H54 (cell line): Measurements from ENCODE around the gene MARVELD2.
"Not testable (repeated sequence)": the region's sequence is repeated elsewhere in the genome, so short reads cannot be mapped to it uniquely, and the experiment has no call there.

ENCODE experiments used
- DNase-seq: peaks from one replicate; pipeline ENCODE4 v3.0.0; 2011; ENCODE audit warnings: low spot score, mixed read lengths; ENCODE audit not compliant: insufficient read length
- FAIRE-seq: peaks from 3 replicates; lab custom pipeline; 2011; peaks lifted over from hg19 to GRCh38; lab: Jason Lieb, UNC
- POLR2A ChIP-seq: IDR thresholded peaks from 2 replicates; pipeline ENCODE4 v1.6.1; 2011; ENCODE audit warnings: low read depth, mild to moderate bottlenecking, low read length

The MARVELD2 gene, protein sequence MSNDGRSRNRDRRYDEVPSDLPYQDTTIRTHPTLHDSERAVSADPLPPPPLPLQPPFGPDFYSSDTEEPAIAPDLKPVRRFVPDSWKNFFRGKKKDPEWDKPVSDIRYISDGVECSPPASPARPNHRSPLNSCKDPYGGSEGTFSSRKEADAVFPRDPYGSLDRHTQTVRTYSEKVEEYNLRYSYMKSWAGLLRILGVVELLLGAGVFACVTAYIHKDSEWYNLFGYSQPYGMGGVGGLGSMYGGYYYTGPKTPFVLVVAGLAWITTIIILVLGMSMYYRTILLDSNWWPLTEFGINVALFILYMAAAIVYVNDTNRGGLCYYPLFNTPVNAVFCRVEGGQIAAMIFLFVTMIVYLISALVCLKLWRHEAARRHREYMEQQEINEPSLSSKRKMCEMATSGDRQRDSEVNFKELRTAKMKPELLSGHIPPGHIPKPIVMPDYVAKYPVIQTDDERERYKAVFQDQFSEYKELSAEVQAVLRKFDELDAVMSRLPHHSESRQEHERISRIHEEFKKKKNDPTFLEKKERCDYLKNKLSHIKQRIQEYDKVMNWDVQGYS

DNA sequence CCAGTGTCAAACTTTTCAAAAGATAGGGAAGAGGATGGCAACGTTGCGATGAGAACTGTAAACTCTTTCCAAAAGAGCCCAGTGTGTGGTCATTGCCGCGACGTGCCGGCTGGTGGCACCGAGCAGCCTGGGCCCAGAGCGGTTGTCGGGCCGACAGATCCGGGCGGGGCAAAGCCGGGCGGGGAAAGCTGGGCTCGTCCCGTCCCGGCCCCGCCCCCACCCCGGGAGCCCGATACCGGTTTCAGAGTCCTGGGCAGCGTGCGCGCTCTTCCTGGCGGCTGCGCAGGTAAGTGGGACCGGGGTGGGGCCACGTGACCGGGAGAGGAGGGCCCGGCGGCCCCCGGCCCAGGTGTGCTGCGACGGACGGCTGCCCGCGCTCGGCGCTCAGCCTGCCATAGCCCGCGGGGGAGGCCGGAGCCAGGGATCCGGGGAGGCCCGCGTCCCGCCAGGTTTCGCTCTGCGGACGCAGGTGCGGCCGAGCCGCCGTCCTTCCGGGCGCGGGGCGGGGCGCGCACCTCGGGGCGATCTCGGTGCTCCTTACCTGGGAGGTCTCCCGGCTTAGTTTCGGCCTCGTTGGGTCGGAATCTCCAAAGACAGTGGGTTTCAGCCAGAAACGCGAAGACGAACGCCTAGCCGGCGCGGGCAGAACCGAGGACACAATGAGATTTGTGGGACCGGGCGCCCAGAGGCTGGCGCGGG, at the start of gene MARVELD2:
Gene MARVELD2 (plus strand): TSS at position 232 of the 699 bp plus-strand sequence. CDS start 4,270 bp downstream, outside the sequence.
- no peak for TF ChIP-seq POLR2A
- FAIRE-seq (no peak), DNase-seq (no peak)

DNA sequence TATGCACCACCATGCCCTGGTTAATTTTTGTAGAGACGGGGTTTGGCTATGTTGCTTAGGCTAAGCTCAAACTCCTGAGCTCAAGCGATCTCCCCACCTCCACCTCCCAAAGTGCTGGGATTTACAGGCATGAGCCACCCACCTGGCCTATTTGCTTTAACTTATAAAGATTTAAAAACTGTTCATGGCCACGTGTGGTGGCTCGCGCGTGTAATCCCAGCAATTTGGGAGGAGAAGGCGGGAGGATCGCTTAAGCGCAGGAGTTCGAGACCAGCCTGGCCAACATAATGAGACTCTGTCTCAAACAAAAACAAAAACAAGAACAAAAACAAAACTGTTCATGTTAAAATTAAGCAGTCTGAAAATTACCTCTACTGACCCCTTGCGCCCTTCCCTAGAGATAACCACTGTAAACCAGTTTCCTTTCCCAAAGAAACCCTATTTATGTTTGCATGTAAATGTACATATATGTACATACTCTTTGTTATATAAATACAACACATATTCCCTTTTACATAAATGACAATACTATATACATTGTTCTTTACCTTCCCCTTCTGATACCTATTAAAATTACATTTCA, 47.1 kb upstream of the MARVELD2 start:
- no peak for FAIRE-seq
- no peak for DNase-seq
- TF ChIP-seq POLR2A = no peak

DNA sequence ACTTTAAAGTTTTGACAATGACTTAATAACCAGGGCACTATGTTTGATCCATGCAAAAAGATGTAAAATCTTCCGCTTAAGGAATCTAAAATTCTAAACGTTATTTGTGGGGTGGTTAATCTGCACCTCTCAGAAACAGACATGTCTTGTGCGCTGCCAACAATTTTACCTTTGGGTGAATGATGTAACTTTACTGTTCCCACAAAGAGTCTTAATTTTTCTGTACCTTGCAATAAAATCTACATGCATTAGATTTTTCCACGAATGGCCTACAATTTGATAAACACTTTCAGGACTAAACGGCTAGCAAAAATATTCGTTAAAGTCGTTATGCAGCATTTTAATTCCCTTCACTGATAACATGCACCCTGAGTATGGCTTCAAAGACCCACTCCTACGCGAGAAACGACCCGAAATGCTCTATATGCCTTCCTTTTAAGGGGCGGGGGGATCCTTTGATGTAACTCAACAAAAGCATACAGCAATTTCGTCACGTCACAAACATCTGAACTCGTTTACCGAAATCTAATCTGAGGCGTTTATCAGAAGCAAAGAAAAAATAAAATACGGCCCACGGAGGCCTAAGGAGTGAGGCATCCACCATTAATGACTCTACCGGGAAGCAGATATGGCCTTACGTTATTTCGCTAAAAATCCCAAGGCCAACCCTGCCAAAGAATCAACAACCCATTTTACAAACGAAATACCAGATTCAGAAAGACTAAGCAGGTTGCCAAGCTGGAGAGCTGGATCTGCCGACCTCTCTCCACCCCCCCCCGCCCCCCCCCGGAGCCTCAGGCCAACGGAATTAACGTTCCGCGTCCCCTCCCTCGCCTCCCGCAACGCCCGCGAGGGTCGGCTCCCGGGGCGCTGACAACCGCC, 46.2 kb upstream of the MARVELD2 start:
- DNase-seq = no peak
- no peak for FAIRE-seq
- TF ChIP-seq POLR2A = no peak

DNA sequence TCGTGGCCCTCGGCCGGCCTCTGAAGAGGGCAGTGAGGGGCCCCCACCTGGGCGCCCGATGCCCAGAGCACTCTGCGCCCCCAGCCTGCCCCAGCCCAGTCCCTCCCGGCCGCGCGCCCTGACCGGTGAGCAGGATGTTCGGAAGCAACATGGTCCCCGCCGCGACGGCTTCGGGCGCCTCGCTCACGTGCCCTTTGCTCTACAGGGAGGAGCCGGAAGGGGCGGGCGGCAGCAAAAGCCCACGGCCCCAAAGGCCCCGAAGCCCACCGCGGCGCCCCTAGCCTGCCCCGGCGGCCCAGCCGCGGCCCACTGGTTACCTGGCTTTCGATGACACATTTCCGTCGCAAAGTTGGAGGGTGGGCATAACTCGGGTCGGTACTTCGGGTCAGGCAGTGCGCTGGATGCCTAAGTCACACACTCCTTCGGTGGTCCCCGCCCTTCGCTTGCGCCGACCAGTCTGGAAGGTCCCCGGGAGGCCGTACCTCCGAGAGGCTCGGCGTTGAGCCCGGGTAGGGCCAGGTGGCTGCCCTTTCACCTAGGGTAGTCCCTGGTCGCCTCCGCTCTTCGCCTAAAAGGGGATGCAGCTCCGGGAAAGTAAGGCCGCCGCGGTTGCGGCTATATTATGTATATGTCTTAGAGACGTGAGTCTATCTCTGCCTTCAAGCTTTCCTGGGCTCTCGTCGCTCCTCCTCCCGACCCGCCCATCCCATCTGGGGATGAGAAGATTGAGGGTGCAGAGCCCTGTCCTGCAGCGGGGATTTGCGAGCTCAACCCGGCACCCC, 45.4 kb upstream of the MARVELD2 start, which contains the start of the genes AK6, RAD17 and TAF9:
Gene AK6 (minus strand): TSS at position 181 of the 782 bp plus-strand sequence. CDS start 30 bp downstream, at position 151.
Gene RAD17 (plus strand): TSS at position 479 of the 782 bp plus-strand sequence. CDS start 2,391 bp downstream, outside the sequence.
Gene TAF9 (minus strand): TSS at position 181 of the 782 bp plus-strand sequence. CDS start 3,783 bp downstream, outside the sequence.
- FAIRE-seq = peak; percentile 81
- DNase-seq = peak; percentile 83
- TF ChIP-seq POLR2A = peak; percentile 83

DNA sequence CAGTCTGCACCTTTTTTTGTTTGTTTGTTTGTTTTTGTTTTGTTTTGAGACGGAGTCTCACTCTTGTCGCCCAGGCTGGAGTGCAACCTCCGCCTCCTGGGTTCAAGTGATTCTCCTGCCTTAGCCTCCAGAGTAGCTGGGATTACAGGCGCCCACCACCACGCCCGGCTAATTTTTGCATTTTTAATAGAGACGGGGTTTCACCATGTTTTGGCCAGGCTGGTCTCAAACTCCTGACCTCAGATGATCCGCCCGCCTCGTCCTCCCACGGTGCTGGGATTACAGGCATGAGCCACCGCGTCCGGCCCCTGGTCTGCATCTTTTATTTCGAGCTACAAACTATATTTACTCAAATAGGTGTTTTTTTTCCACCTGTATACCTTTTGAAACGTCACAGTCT, 44.6 kb upstream of the MARVELD2 start:
- not testable (repeated sequence) for FAIRE-seq, DNase-seq

DNA sequence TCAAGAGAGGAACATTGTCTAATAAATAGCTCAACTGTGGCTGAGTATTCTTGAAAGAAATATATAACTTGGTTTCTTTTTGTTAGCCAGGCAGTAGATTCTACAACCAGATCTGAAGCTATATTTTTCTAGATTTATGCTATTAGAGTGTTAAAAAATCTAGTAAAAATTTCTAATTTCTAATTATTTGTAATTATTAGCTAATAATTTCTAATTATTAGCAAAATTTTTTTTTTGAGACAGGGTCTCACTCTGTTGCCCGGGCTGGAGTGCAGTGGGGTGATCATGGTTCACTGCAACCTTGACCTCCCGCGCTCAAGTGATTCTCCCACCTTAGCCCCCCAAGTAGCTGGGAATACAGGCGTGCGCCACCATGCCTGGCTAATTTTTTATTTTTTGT, 42.5 kb upstream of the MARVELD2 start:
- no peak for TF ChIP-seq POLR2A
- FAIRE-seq (no peak), DNase-seq (no peak)

DNA sequence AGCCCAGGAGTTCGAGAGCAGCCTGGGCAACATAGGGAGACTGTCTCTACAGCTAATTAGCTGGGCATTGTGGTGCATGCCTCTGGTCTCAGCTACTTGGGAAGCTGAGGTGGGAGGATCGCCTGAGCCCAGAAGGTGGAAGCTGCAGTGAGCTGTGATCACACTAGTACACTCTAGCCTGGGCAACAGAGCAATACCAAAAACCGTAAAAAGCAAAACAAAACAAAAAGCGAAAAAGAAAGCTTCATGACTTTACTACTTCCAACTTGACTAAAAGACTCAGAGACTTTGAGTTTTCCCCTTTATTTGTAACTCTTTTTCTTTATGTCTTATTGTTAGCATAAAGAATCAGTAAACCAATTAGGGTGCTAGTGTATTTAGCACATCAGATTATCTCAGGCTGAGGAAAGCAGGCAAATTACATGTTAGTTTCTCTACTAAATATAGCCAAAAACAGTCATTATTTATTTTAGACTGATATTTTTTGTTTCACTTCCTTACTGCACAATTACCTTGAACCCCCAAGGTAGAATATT, 39.9 kb upstream of the MARVELD2 start:
- TF ChIP-seq POLR2A = no peak
- no peak for DNase-seq
- no peak for FAIRE-seq

DNA sequence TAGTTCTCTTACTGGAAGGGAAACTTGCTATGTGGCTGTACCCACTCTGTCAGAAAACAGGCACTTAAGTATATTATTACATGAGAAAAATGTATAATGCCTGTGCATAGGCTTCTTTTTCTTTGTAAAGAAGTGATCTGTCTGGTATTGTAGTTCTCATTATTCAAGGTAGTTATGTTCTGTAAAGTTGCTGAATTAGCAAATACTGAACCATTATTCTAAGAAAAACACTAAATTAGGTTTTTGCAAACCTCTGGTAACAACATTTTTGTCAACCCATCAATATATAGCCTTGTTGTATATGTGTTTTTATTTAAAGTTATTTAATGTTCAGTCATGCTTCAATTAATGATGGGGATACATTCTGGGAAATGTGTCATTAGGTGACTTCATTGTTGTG, 36.5 kb upstream of the MARVELD2 start:
- DNase-seq (no peak), FAIRE-seq (no peak)
- no peak for TF ChIP-seq POLR2A

DNA sequence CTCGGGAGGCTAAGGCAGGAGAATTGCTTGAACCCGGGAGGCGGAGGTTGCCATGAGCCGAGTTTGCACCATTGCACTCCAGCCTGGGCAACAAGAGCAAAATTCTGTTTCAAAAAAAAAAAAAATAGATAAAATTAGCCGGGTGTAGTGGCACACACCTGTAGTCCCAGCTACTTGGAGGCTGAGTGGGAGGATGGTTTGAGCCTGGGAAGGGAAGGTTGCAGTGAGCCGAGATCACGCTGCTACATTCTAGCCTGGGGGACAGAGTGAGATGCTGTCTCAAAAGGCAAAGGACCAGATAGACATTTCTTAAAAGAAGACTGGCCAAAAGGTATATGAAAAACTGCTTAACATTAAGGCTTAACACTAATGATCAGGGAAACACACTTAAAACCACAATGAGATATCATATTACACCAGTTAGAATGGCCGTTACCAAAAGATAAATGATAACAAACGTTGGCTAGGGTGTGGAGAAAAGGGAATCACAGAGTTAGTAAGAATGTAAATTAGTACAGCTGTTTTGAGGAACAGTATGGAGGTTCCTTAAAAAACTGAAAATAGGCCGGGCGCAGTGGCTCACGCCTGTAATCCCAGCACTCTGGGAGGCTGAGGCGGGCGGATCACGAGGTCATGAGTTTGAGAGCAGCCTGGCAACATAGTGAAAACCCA, 10.1 kb upstream of the MARVELD2 start:
- no peak for TF ChIP-seq POLR2A
- no peak for DNase-seq
- FAIRE-seq = no peak

DNA sequence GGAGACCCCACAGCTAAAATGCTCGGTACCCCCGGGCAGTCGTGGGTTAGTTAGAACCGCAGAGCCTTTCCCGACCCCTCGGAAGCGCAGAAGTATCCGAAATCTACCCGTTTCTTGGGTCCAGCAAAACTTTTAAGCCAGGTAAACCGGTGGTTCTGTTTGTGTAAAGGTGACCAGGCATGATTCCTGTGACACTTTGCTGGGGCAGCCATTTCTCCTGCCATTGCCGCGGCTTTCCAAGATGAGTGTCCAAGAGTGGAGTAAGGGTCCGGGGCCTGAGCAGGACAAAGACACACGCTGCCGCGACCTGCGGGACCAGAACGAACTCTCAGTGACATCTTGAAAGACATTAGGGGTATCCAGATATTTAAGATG, 655 bp downstream of the MARVELD2 start:
- DNase-seq = no peak
- no peak for FAIRE-seq

DNA sequence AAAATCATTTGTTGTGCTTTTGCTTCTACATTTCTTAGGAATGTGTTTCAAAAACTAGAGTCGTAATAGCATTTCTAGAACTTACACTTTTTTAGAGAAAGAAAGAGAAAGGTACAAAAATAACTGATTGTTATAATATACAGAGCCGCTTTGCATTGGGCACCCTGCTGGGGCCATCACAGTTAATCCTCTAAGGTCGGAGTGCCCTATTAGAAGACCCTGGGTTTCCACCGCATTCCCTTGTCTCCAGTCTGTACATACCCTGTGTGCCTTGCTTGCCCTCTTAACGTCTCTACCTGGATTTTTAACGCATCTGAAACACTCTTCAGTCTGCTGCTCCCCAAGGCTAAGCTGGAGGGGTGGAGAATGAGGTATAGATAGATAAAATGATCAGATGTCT, 1.3 kb downstream of the MARVELD2 start:
- FAIRE-seq (no peak), DNase-seq (no peak)
- TF ChIP-seq POLR2A = no peak

More for the DNA sequence above, 655 bp downstream of the MARVELD2 start:
- no peak for TF ChIP-seq POLR2A
